Inferior parietal cortex (tissue), 1 donor: Measurements from ENCODE around the gene DENND5B.
"Not testable (repeated sequence)": the region's sequence is repeated elsewhere in the genome, so short reads cannot be mapped to it uniquely, and the experiment has no call there.

Experiments used
- DNase-seq: peaks from one replicate; pipeline ENCODE4 v3.0.0-alpha.2; 2016; ENCODE audit errors: extremely low spot score

DENND5B gene

DNA sequence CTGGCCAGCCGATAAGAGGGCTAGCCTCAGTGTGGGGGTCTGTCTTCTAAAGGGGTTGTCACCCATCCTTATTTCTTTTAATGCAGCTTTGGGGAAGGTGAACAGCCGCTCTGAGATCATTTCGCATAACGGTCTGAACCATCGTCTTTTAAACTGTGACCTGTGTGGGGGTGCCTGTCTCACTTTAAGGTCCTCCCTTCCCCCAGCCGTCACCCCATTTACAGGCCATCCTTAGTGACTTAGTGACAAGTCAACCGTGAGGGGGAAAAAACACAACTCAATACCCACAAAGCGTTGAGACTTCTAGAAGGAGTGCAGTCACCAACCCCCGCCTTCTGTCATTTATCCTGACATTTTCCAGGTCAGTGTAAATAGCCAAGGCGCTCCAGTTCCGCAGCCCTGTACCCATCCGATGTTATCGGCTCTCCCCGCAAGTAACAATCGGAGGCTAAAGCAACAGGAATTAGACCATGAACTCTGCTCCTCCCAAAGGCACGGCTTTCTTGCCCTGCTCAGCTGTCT lies 505 bp upstream of the DENND5B start:
- DNase-seq = peak; percentile 61

DNA sequence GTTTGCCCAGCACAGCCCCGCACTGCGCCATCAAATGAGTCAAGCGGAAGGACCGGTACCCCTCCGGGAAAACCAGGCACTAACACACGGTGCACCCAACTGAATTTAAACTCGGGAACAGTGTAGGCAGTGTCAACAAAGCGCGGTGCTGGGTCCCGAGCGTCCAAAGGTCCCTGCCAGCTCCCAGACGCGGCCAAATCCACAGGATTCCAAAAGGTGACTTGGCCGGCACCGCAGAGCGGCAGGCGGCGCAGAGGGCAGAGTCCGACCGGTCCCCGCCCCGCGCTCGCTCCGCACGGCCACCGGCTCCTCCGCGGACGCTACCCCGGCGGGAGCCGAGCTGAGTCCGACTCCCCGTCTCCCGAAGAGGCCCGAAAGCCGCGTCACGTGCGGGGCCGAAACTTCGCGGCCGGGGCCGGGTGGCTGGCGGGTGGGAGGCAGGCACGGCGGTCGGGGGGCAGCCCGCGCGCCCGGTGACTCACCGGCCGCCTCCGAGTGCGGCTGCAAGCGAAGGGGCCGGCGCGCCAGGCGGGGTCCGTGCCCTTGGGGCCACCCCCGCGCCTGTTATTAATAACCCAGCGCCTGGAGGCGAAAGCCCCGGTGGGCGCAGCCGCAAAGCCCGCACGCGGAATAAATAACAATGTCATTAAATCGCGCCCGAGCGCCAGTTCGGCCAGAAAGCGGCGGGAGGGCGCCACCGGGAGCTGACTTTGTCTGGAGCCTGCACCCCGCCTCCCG lies 863 bp downstream of the DENND5B start:
- DNase-seq = peak; percentile 54

DNA sequence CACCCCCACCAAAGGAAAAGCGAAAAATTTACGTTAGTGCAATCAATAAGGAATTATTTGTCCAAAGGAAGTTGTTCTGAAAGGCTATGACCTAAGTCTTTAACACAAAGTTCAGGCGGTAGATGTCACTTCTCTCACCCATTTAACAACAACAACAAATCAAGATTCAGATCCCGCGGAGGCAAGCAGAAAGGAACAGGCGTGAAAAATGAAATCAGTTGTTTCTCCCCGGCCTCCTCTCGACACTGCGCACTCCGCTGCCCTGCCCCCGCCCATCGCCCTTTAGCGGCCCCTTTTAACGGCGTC lies 1.4 kb downstream of the DENND5B start:
- no peak for DNase-seq

DNA sequence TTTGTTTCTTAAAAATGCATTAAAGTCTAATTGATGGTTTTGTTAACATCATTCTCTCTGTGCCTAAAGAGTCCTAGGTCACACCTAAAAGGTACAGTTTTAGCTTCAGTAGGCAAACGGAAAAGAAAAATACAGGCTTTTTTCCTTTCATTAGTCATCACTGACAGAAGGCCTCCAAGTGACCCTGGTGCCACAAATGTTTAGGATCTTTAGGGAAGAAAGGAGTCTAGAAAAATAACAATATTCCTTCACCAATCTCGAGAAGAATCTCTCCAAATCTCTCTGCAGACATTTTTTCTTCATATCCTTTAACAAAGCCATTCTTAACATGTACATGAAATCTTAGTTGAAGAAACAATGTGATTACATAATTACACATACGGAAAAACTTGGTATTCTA lies 2.0 kb downstream of the DENND5B start:
- DNase-seq = peak; percentile 38

DNA sequence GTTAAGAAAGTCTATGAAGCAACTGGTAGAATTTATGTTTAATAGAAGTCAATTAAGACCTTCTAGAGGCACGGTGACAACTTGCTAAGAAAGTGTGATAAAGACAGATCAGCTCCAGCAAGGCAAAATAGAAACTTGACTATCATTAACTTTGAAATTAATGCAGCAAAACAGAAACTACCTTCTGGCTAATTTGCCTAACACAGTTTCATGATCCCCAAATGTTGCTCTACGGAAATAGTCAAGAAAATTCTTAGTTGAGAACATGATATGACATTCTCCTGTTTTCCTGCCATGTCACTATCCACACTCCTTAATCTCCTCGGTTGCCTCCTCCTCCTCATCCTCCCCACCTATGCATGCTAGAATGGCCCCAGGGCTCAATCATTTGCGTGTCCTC lies 4.2 kb downstream of the DENND5B start:
- no peak for DNase-seq

DNA sequence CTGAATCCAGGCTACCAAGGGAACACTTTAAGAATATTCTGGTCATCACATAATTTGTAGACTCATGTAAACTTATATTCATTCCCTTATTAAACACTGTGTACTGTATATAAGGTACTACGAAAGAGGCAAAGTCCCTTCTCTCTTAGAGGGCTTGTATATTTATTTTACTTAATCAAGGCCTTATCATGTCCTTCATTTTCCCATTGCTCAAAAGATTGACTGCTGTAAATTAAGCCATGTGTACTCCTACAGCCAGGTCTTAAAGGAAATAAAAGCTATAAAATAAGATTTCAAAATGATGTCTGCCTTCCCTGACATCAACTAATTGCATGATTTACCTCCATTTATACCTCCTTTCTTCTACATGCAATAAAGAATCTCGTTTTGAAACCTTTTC lies 5.0 kb downstream of the DENND5B start:
- DNase-seq = no peak

DNA sequence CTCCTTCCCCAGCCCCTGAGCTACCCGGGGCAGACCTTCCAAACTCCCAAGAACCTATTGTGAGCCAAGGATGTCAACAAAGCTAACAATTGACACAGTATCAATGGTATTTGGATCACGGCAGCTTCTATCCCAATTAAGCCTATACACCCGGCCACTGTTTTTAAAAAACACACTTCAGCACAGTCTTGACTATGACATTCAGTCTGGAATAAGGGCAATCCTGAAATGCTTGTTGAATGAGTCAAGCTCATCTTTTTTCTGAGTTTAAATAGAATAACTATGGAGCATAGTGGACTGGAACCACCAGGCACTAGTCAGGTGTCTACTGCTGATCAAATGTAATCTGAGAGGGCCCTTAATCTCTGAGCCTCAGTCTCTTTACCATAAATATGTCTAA lies 5.7 kb downstream of the DENND5B start:
- DNase-seq = no peak

DNA sequence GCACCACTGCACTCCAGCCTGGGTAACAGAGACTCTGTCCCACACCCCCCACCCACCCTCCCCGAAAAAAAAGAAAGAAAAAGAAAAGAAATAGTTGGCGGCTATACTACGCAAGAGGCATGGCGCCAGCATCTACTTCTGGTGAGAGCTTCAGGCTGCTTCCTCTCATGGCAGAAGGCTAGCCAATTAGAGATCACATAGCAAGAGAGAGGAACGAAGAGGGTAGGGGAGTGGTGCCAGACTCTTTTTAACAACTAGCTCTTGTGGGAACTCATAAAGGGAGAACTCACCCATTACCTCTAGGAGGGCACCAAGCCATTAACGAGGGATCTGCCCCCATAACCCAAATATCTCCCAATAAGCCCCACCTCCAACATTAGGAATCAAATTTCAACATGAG lies 6.2 kb downstream of the DENND5B start:
- no peak for DNase-seq

DNA sequence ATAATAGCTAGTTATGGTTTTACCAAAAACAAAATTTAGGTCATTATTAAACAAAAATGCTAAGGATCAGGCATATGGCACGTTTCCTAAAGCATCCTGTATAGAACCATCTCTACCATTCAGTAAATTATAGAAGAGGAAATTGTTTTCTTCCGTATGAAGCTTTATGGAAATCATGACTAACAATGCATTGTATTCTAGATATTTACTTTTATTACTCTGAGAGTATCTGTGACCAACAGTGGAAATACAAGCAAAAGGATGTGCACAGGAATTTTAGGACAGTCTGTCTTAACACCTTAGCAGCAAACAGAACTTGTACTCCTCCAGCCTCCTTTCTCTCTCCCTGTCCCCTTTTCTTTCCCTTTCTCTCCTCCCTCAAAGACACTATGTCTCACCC lies 7.1 kb downstream of the DENND5B start:
- DNase-seq = no peak

DNA sequence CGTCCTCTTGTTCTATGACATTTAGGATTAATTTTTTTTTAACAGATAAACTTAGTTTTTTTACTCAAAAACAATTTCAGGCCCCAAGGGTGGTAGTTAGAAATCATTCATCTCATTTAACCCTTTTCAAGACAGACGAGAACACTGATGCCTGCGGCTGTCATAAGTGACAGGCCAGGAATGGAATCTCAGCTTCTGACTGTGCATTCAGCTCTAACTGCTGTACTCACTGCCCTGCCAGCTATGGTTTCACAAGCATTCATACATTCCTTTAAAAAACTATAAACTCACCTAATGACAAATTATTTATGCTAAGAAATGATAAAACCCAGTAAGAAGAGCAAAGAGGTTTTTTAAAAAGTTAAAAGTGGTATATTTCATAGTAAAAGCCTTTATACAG lies 8.8 kb downstream of the DENND5B start:
- DNase-seq = no peak

DNA sequence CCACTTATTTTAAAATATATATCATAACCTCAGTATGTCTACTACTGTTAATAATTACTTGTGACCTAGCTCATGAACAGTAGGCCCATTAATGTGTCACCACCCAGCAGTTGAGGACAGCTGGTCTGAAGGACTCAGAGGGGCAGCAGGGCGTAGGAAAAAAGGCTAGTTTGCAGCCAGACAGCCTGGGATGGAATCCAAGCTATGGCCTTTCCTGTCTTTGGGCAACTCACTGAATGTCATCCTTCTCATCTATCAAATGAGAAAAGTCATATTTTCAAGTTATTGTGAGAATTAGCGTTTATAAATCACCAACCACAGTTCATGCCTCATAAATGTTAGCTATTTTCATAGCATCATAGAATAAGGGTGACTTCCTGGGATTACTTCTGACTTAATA lies 12.3 kb downstream of the DENND5B start:
- DNase-seq = no peak

DNA sequence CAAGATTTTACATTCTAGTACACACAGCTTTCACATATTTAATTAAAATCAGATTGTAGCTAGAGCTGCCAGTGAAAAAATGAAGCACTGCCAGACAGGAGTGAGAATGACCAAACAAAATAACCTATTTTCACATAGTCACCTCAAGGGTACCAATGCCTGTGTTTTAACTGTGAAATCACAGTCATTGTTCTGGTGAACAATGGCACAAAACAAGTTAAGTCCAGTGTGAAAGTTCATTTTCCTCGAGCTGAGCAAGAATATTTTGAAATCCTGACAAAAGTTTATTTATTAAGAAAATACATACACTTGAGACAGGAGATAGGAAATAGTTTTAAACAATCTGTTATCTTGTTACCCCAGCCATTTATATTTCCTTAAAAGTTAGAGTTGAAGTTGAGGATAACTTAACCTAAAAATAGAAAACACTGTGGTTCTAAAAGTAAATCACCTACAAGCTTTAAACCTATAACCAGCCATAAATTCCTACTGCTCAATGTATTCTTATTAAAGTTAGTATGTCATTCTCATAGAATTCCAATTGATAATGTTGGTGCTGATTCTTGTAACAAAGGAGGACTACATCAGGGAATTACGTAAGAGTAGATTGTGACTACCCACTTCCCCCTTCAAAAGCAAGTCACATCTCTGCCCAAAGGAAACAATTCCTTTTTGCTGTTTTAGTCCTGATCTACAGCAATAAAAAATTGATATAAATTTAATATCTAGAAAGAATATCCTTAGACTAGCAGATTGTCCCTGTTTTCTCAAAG lies 15.9 kb downstream of the DENND5B start:
- no peak for DNase-seq

DNA sequence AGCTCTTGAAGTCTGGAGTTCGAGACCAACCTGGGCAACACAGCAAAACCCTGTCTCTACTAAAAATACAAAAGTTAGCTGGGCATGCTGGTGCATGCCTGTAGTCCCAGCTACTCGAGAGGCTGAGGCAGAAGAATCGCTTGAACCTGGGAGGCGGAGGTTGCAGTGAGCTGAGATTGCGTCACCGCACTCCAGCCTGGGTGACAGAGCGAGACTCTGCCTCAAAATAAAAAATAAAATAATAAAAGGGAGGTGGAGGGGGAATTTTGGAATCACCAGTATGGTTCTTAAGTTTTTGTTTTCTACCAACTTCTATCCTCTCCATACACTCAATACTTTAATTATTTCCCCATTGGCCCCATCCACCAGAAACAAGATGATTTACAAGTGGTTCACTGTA lies 16.6 kb downstream of the DENND5B start:
- not testable (repeated sequence) for DNase-seq

DNA sequence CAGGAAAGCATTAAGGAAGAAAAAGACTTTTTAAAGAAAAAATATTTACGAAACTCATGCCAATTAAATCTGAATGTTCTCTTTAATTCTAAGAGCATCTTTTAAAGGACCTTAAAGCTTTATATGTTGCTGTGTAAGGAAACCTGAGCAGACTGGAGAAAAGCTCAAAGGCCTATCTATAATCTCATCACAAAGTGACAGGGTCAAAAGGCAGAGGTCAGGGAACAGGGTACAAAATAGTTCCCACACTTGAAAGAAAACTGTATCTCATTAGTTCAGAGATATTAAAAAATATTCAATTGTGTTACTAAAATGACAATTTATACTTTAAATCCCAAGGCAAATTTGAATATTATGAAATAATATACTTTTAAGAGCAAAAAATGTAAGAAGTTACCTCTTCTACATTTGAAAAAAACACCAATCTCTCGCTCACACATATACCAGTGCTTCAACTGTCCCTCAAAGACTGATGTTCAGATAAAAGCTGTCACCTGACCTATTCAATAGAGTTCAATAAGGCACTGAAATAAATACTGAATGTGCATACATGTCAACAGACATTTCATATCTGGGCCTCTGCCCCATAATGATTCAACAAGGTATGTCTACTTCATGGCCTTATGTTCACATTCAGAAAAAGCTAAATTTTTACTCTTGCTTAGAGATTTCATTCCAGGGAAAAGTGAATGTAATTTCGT lies 17.9 kb downstream of the DENND5B start:
- no peak for DNase-seq

DNA sequence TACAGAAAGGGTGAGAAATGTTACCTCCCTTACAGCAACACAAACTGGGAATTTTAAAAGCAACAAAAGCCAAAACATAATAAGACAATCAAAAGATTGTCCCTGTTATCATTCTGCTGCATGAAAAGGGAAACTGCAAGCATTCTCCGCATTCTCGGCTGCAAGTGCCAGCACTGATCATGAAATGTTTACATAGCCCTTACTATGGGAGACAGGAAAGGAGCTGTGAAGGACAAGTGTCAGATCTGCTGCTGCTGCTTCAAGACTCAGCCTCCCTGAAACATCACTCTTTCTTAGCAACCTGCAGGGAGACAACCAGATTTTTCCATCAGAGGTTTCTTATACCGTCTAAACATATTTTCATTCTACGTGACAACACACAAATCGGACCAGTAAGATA lies 20.1 kb downstream of the DENND5B start:
- no peak for DNase-seq

DNA sequence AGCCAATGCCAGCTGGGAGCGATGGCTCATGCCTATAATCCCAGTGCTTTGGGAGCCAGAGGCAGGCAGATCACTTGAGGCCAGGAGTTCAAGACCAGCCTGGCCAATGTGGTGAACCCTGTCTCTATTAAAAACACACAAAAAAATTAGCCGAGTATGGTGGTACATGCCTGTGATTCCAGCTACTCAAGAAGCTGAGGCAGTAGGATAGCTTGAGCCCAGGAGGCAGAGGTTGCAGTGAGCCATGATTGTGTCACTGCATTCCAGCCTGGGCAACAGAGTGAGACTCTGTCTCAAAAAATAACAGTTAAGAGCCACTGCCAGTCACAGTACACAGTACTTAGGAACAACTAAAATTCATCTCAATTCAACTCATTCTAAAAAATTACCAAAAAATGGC lies 21.4 kb downstream of the DENND5B start:
- not testable (repeated sequence) for DNase-seq

DNA sequence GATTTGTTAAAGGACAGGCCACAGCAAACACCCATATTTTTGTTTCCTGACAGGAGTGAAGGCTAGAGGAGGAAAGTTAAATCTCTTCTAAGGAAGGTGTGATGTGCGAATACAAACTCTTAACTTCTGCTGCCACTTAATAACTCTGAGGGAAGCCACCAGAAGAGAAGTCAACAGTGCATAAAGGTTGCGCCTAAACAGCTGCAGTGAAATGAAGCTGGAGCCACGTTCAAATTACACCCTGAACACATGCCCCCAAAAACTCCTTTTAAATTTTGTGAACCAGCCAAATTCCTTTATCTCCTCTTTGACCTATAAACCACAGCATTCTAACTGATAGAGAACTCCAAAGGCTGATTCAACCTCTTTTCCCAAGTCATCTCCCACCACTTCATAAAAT lies 22.4 kb downstream of the DENND5B start:
- DNase-seq = no peak

DNA sequence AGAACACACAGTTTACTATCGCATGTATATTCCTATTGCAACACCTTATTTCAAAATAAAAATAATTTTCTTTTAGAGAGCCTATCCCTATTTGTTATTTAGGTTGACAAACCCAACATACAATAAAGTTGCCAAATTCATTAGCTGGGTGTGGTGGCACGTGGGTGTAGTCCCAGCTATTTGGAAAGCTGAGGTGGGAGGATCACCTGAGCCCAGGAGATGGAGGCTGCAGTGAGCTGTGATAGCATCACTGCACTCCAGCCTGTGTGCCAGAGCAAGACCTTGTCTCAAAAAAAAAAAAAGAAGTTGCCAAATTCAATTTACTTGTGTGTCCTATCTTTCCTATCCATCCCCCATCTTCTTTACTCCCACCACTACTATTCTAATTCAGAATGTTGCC lies 23.9 kb downstream of the DENND5B start:
- no peak for DNase-seq

DNA sequence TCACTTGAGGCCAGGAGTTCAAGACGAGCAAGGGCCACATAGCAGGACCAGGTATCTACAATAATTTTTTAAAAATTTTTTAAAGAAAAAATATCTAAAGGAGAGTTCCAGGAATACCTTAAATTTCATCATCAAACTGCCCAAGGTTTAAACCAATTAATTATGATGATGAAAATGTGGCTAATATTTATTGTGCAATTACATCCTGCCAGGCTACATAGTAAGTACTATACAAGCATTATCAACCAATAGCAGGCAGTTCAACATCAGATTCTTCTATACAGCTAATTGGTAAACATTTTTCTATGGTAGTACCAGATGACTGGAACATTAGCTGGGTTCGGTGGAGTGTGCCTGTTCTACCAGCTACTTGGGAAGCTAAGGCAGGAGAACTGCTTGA lies 24.4 kb downstream of the DENND5B start:
- DNase-seq = no peak

DNA sequence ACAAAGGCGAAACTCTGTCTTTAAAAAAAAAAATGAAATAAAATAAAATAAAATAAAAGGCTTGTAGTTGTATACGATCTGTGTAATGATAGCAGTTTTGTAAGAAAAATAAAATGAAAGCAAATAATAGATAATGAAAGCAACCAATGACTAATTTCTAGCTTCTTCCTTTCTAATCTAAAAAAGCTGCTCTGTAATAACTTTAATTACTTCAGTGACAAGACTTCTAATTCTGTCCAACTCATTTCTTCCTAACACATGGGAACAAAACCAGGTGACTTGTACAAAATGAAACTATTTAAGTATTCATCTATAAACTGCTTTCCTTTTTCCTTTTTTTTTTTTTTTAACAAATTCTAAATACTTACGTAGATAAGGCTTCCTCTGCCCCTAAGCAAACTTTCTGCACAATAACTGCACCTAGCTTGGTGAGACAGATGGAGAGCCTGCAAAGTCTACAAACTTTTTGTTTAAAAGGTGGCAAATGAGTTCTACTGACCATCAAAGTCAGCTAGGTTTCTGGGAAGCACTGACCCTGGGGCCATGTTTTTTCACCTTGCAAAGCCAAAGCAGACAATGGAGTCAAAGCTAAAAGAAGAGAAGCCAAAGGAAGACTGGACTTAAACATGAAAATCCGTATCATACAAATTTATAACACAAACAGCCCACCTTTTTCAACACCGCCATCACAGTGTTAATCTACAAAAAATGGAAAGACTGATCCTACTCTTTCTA lies 28.2 kb downstream of the DENND5B start:
- no peak for DNase-seq

DNA sequence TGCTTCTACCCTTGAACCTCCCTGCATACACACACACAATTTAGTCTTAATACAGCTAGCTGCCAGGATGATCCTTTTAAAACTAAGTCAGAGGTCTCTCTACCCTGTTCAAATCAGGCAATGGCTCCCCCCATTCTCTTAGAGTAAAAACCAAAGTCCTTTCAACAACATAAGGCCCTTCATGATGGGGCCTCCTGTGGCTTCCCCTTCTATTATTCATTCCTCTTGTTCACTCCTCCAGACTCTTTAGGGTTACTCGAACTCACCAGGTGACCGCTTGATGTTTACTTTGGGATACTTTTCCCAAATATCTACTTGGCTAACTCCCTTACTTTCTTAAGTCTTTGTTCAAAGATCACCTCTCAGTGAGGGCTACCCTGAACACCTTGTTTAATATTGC lies 30.4 kb downstream of the DENND5B start:
- no peak for DNase-seq

DNA sequence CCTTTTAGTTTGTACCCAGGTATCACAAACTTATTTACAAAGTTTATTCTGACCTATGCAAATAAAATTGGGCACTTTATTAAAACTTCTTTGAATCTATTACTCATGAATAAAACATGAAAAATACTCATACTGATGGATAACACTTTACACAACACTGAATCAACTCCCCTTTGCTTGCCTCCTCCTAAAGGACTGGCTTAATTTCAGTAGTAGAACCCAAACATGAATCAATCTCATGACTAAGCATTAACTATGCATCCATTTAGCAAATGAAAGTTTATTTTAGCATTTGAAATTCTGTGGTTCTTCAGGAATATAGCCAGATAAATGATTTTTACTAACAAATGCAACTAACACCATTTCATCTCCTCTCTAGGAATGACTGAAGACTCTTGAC lies 32.4 kb downstream of the DENND5B start:
- no peak for DNase-seq
